ENCODE results near the gene THOC2.
"Not testable (repeated sequence)": the region's sequence is repeated elsewhere in the genome, so short reads cannot be mapped to it uniquely, and the experiment has no call there.

Gene THOC2

GRCh38 chrX:123665197-123665596, 67.7 kb downstream of the THOC2 start:
- DNase-seq (ENCODE audit: low read depth in 2 of 2, low spot score in 1 of 2) = no peak

DNA sequence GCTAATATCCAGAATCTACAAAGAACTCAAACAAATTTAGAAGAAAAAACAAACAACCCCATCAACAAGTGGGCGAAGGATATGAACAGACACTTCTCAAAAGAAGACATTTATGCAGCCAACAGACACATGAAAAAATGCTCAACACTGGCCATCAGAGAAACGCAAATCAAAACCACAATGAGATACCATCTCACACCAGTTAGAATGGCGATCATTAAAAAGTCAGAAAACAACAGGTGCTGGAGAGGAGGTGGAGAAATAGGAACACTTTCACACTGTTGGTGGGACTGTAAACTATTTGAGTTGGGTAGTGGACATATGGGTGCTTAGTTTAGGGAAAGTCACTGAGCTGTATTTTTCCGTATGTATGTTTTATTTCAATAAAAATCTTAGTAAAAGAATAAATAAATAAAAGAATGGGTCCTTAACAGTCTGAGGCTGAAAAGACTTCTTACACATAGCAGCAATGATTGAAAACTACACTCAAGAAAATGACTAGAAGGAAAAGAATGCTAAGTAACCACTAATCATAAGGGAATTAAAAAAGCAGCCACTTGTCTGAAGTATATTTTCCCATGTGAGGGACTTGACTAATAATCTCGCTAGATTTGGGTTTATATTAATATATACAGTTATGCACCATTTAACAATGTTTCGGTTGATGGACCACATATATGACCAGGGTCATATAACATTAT, 68.2 kb downstream of the THOC2 start:
- DNase-seq (ENCODE audit: low read depth in 2 of 2, low spot score in 1 of 2) = not testable (repeated sequence)

DNA sequence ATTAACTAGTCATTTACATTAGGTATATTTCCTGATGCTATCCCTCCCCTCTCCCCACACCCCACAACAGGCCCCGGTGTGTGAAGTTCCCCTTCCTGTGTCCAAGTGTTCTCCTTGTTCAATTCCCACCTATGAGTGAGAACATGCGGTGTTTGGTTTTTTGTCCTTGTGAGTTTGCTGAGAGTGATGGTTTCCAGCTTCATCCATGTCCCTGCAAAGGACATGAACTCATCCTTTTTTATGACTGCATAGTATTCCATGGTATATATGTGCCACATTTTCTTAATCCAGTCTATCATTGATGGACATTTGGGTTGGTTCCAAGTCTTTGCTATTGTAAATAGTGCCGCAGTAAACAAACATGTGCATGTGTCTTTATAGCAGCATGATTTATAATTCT, 69.1 kb downstream of the THOC2 start:
- DNase-seq (ENCODE audit: low read depth in 2 of 2, low spot score in 1 of 2) = not testable (repeated sequence)

GRCh38 chrX:123656507-123656906, 76.3 kb downstream of the THOC2 start:
- DNase-seq (ENCODE audit: low read depth in 2 of 2, low spot score in 1 of 2) = not testable (repeated sequence)

DNA sequence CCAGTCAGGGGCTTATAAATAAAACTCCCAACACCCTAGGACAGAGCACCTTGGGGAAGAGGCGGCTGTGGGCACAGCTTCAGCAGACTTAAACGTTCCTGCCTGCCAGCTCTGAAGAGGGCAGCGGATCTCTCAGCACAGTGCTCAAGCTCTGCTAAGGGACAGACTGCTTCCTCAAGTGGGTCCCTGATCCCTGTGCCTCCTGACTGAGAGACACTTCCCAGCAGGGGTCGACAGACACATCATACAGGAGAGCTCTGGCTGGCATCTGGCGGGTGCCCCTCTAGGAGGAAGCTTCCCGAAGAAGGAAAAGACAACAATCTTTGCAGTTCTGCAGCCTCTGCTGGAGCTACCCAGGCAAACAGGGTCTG, 84.1 kb downstream of the THOC2 start:
- not testable (repeated sequence) for DNase-seq (ENCODE audit: low read depth in 2 of 2, low spot score in 1 of 2)

DNA sequence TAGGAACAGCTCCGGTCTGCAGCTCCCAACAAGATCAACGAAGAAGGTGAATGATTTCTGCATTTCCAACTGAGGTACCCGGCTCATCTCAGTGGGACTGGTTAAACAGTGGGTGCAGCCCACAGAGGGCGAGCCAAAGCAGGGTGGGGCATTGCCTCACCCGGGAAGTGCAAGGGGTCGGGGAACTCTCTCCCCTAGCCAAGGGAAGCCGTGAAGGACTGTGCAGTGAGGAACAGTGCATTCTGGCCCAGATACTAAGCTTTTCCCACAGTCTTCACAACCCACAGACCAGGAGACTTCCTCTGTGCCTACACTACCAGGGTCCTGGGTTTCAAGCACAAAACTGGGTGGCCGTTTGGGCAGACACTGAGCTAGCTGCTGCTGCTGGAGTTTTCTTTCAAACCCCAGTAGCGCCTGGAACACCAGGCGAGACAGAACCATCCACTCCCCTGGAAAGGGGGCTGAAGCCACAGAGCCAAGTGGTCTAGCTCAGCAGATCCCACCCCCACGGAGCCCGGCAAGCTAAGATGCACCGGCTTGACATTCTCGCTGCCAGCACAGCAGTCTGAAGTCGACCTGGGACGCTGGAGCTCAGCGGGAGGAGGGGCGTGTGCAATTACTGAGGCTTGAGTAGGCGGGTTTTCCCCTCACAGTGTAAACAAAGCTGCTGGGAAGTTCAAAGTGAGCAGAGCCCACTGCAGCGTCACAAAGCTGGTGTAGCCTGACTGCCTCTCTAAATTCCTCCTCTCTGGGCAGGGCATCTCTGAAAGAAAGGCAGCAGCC, 84.6 kb downstream of the THOC2 start:
- no peak for DNase-seq (ENCODE audit: low read depth in 2 of 2, low spot score in 1 of 2)

GRCh38 chrX:123647244-123647643, 85.6 kb downstream of the THOC2 start:
- DNase-seq (ENCODE audit: low read depth in 2 of 2, low spot score in 1 of 2) = no peak

GRCh38 chrX:123629502-123629901, 103.3 kb downstream of the THOC2 start:
- no peak for DNase-seq (ENCODE audit: low read depth in 2 of 2, low spot score in 1 of 2)

- no peak for DNase-seq (ENCODE audit: low read depth in 2 of 2, low spot score in 1 of 2)
Measured at GRCh38 chrX:123626962-123627361, 105.9 kb downstream of the THOC2 start.

DNA sequence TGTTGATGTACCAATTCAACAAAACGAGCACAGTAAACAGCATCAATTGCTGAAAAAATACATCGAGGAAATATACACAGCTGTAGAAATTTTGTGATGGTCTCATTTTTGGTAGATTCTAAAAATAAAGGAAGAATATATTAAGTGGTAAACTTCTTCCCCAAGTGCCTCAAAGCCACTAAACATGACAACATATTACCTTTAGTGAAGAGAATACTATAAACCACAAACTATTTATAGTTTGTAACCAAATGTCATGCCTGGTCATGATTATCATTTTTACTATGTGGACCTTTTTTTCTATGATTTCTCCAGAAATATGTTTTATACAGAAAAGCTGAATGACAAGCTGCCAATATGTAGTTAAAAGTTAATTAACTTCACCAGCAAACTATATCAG, 106.9 kb downstream of the THOC2 start:
- no peak for DNase-seq (ENCODE audit: low read depth in 2 of 2, low spot score in 1 of 2)

- DNase-seq (ENCODE audit: low read depth in 2 of 2, low spot score in 1 of 2) = no peak
Measured at GRCh38 chrX:123625477-123625876, 107.4 kb downstream of the THOC2 start.

- DNase-seq (ENCODE audit: low read depth in 2 of 2, low spot score in 1 of 2) = no peak
Measured at GRCh38 chrX:123617007-123617406, 115.8 kb downstream of the THOC2 start.

GRCh38 chrX:123610915-123611314, 121.9 kb downstream of the THOC2 start:
- DNase-seq (ENCODE audit: low read depth in 2 of 2, low spot score in 1 of 2) = no peak

- no peak for DNase-seq (ENCODE audit: low read depth in 2 of 2, low spot score in 1 of 2)
Measured at GRCh38 chrX:123607806-123608205, 125.0 kb downstream of the THOC2 start.

- no peak for DNase-seq (ENCODE audit: low read depth in 2 of 2, low spot score in 1 of 2)
Measured at GRCh38 chrX:123607270-123607669, 125.6 kb downstream of the THOC2 start.

DNA sequence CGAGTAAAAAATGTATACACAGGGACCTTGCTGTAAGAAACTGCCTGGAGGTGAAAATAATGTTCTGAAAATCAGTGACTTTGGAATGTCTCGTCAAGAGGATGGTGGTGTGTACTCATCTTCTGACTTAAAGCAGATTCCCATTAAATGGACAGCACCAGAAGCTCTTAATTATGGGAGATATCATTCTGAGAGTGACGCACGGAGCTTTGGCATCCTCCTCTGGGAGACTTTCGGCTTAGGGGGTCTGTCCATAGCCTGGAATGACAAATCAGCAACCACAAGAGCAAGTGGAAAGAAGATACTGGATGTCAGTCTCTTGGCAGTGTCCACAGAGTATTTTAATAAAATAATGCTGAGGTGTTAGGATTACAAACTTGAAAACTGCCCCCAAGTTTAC, 129.4 kb downstream of the THOC2 start:
- no peak for DNase-seq (ENCODE audit: low read depth in 2 of 2, low spot score in 1 of 2)

- DNase-seq (ENCODE audit: low read depth in 2 of 2, low spot score in 1 of 2) = no peak
Measured at GRCh38 chrX:123601437-123601836, 131.4 kb downstream of the THOC2 start.

DNA sequence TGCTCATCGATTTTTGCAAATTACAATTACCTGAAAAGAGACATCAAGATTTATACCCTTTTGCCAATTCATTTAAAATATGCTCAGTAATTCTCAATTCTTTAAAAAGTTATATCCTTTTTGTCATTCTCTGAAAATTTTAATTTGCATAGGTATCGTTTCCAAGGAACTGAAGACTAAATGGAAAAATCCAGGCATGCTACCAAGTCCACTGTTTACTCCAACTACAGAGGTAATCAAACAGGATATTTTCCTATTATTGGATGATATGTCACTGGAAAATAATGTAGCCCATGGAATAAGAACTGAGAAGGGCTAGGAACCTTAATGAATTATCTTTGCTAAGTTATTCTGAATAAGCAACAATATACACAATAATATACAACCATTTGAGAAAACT, 132.7 kb downstream of the THOC2 start:
- DNase-seq (ENCODE audit: low read depth in 2 of 2, low spot score in 1 of 2) = no peak

GRCh38 chrX:123590842-123591486, 141.9 kb downstream of the THOC2 start:
- no peak for DNase-seq (ENCODE audit: low read depth in 2 of 2, low spot score in 1 of 2)

- DNase-seq (ENCODE audit: low read depth in 2 of 2, low spot score in 1 of 2) = no peak
Measured at GRCh38 chrX:123588723-123589122, 144.1 kb downstream of the THOC2 start.

DNA sequence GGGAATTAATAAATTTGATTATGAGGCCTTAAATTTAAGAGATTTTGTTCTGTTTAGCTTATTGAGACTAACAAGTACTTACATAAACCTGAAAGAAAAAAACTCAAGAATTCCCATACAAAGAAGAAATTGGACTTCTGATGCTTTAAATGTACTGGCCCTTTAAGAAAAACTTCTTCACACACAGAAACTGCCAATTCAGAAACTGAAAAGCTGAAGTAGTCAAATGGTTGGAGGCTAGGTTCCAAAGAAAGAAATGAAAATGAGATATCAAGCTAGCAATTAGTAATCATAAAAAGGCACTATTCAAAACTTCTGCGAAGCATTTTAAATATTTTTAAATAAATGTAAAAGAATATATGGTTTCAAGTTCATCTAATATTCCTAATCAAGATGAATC, 151.3 kb downstream of the THOC2 start:
- DNase-seq (ENCODE audit: low read depth in 2 of 2, low spot score in 1 of 2) = no peak

- DNase-seq (ENCODE audit: low read depth in 2 of 2, low spot score in 1 of 2) = no peak
Measured at GRCh38 chrX:123580792-123581191, 152.1 kb downstream of the THOC2 start.
